ENCODE data around the gene RSAD2.
"Not testable (repeated sequence)": the region's sequence is repeated elsewhere in the genome, so short reads cannot be mapped to it uniquely, and the experiment has no call there.

The RSAD2 gene, protein sequence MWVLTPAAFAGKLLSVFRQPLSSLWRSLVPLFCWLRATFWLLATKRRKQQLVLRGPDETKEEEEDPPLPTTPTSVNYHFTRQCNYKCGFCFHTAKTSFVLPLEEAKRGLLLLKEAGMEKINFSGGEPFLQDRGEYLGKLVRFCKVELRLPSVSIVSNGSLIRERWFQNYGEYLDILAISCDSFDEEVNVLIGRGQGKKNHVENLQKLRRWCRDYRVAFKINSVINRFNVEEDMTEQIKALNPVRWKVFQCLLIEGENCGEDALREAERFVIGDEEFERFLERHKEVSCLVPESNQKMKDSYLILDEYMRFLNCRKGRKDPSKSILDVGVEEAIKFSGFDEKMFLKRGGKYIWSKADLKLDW

DNA sequence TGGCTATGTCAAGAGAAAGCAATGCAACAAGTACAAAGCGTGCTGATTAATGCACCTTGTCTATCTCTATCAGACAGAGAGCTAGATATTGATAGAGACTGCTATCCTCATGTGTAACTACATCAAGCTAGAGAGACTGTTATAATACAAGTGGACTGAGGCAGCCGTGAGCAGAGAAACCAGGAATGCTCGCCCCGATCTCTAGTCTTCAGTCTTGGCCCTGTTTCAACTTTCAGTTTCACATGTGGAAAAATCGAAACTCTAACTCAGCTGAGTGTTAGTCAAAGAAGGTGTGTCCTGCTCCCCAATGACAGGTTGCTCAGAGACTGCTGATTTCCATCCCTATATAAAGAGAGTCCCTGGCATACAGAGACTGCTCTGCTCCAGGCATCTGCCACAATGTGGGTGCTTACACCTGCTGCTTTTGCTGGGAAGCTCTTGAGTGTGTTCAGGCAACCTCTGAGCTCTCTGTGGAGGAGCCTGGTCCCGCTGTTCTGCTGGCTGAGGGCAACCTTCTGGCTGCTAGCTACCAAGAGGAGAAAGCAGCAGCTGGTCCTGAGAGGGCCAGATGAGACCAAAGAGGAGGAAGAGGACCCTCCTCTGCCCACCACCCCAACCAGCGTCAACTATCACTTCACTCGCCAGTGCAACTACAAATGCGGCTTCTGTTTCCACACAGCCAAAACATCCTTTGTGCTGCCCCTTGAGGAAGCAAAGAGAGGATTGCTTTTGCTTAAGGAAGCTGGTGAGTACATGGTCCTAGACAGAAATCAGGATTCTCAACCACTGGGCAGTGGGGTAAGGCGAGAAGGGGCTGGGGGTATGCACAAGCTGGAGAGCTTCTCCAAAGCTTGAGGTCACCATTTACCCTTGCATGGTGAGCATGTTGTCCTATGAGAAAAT, at the start of gene RSAD2:
Gene RSAD2, plus strand, starts transcription at position 376 of the 903 bp plus-strand sequence. Its CDS starts 24 bp downstream, at position 400.
- DNase-seq = peak; percentile 74

DNA sequence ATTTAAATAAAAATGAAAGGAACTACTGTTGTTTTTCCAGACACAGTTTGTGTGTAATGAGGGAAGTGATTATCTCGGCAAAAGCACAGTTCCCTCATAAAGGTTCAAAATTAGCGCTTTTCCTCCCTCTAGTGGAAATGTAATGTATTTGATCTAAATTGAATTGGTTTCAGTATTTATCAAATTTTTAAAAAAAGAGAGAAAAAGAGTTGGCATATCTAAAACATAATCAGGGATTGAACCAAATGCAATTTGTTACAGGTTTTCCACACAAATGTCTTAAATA, 49.3 kb upstream of the RSAD2 start:
- peak; percentile 25 for DNase-seq

DNA sequence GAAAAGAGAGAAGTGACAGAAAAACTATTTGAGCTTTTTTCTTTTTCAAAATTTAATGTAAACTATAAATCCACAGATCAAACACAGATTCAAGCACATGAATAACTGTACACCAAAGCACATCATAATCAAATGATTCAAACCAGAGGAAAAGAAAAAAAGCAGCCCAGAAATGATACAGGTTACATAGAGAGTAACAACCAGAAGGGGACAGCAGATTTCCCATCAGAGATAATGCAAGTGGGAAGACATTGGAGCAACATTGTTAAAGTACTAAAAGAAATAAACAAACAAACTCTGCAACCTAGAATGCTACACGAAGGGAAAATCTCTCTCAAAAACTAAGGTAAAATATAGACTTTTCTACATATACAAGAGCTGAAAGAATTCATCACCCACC, 46.3 kb upstream of the RSAD2 start:
- DNase-seq = no peak

DNA sequence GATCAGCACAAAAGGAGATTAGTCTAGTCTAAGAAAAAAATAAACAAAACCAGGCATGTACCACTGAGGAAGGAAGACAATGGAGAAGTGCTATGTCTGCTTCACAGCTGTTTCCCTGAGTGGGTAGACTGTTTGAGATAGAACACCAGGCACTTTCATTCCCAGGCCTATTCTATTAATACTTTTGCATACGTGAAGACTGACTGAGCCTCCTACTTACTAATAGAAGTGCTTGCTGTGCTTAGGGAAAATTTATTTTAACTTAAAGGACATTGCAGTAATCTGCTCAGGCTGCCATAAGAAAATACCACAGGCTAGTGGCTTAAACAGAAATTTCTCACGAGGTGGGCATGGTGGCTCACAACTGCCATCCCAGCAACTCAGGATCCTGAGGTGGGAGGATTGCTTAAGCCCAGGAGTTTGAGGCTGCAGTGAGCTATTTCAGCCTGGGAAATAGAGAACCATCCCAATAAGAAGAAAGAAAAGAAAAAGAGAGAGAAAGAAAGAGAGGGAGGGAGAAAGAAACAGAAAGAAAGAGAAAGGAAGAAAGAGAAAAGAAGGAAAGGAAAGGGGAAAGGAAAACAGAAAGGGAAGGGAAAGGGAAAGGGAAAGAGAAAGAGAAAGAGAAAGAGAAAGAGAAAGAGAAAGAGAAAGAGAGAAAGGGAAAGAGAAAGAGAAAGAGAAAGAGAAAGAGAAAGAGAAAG, 44.8 kb upstream of the RSAD2 start:
- DNase-seq = no peak

DNA sequence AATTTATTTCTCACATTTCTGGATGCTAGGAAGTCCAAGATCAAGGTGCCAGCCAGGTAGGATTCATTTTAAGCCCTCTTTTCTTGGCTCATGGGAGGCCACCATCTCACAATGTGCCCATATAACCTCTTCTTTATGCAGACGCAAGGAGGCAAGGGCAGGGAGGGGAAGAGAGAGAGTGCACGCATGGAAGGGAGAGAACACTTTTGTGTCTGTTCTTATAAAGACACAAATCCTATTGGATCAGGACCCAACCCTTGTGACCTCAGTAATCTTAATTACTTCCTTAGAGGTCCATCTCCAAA, 44.3 kb upstream of the RSAD2 start:
- DNase-seq = no peak

DNA sequence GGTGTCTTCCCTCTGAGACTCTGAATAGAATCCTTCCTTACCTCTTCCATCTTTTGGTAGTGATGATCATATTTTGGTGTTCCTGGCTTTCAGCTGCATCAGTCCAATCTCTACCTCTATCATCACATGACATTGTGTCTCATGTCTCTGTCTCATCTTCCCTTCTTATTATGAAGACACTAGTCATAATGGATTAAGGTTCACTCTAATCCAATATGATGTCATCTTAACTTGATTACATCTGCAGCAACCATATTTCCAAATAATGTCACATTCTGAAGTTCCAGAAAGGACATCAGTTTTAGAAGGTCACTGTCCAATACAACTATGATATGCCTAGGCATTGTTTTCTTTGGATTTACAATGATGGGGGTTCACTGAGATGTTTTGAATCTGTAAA, 43.4 kb upstream of the RSAD2 start:
- no peak for DNase-seq

DNA sequence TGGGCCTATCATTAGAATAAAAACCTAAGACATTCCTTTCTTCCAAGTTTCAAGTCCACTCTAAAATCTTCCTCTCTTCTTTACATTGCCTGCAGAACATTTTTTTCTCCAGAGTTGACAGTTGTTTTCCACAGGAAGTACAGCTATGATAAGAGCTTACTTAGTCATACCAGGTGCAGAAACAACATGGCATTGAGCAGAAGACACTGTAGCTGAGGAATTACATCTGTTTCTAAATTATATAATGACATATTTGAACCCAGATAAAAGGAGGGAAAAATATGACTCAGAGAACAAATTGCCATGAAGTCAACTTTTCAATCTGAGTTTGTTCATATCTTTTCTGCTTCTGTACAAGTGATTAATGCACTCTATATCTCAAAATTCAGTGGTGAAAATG, 42.1 kb upstream of the RSAD2 start:
- DNase-seq = no peak

DNA sequence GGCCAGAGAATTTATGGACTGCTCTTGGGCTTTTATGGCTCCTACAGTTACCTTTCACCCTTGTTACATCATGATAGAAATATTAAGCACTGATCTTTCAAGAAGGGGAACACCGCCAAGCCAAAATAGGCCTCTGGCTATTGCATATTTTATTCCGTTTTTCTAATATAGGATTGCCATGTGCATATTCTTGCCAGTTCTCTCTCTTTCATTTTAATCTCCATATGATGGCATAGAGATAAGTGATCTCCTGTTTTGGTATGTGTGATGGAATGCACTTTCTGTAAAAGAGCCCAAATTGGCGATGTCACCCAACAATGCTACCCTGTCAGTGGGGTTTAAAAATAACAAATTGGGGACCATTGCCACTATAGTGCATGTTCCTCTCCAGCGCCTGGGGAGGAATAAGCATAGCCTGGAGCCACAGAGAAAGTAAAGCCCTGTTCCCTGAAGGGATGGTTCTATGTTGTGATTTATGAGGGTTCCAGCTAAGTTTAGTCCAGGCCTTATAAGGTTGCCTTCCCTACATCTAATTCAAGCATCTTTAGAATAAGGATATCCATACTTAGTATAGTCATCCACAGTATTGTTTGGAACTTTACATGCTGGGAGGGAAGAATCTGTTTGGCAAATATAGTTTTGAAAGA, 38.8 kb upstream of the RSAD2 start:
- no peak for DNase-seq

DNA sequence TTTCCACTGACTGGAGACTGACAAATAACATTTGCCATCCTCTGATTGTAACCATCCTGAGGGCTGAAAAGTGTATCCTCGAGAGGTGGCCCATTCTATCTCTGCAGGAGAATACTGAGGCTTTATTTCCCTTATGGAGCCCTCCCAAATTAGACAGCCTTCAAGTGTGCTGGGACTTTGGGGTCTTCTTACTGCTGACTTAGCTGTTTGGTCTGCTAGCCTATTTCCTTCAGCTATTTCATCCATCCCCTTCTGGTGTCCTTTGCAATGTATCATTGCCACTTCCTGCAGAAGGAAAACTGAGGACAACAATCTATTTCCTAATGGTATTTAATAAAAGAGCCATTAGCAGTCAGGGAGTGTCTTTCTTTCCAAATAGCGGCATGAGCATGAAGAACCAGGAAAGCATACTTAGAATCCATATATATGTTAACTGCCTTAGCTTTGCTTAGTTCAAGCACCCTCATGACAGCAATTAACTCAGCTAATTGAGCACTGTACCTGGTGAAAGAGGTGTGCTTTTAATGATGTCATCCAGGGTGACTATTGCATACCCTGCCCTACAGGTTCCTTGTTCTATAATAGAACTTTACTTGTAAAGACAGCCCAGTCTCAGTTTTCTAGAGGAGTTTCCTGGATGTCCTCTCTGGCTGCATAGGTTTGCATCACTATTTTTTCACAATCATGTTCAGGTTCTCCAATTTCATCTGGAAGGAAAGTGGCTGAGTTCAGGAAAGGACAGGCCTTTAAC, 35.9 kb upstream of the RSAD2 start:
- no peak for DNase-seq

DNA sequence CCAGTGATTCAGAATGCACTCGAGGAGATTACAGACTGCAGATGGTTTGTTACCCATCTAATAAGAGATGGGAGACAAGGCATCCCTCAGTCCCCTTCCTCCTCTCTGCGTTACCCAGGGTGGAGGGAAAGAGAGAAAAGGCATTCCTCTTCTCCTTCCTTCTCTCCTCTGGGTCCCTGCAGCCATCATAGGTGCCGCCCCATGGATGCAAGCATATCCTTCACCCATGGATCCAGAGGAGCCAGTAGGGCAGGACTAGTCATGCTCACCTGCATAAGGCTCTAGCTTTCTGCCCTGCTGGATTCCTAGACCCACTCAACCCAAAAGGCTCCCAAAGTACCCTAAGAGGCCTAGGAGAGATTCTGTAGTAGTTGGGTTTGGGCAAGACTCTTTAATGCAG, 32.3 kb upstream of the RSAD2 start:
- DNase-seq = no peak

DNA sequence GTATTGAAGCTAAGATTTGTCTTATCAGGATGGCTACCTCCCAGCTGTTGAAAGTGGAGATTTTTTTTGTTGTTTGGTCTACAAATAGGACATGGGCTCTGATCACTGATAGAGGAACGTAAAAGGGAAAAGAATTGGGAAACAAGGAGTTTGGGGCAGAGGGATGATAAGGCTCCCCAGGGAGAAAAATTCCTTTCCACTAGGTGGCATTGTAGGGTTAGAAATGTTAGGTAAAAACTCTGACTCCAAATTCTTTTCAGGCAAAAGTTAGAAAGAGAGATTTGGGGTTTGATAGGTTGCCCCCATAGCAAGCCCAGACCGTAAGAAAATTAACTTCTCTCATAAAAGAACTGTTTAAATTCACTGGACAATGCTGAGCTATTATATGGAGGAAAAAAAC, 31.7 kb upstream of the RSAD2 start:
- no peak for DNase-seq

DNA sequence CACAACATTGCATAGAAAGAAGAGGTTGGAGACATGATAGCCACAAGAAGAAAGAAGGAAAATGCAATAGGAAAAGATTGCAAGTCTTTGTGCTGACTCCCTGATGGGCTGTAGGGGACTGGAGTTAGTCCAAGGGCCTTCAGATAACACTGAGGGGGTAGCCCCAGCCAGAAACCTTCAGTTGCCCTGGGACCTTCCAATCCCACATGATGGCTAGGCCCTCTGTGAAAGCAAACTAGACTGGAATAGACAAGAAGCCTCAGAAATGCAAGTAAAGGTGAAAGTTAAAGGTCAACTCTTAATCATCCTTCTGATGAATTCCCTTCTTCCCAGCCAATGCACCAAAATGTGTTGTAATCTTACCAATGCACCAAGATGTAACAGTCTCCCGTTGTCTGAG, 31.0 kb upstream of the RSAD2 start:
- DNase-seq = no peak

DNA sequence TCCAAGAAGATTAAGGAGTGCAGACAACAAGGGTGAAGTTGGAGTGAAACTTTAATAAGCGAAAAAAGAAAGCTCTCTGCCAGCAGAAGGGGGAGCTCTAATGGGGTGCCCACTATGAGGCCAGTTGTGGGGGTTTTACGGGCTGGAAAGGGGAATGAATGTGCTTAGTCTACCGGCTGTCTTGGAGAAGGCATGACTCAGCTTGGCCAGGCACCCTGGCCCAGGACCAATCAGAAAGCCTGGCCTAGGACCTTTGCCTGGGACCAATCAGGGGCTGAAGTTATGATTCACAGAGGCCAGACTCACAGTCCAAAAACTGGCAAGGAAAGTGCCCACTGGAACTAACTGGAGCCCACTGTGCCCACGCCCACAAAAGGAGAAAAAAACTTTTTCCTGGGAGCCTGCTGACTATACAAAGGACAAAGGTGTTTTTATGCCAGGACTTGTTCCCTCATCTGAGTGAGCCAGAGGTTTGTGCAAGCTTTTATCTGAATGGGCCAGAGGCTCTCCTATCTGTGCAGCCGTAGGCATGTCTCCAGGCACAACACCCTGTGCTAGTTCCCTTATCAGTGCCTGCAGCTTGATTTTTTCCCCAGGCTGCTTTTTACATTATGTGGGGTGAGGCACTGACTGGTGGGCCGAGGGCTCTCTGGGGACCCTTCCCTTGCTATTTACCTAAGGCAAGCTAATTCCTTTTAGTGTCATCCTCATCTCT, 30.5 kb upstream of the RSAD2 start:
- no peak for DNase-seq

DNA sequence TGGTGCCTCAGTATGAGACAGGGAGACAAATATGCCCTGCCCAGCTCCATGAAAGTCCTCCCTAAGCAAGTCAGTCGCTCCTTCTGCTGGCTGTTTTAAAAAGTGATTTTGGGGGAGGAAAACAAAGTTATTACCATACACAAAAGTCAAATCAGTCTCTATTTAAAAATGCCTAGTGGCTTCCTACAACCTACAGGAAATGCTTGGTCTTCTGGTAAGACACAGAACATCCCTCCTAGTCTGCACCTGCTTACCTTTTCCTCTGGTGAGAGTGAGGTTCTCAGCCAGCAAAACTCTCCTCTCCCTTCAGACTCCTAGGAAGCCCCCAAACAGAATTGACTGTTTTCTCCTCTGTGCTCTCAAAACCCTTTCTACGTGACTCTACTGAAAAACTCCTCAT, 25.4 kb upstream of the RSAD2 start:
- no peak for DNase-seq

DNA sequence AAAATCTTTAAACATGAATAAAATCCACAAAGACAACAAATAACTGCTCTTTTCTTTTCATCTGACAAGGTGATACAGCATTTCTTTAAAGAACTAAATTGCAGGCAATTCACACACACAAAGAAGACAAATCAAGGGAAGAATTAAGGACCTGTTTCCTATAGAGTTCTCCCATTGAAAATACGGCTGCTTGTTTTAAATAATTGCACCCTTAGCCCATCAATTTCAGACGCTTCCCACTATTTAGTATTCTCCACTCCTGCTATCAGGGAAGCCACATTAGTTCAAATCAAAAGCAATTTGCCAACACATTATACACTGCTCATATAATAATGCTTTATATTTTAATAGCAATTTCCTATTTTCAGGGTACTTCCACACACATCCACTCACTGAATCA, 23.2 kb upstream of the RSAD2 start:
- DNase-seq = no peak

DNA sequence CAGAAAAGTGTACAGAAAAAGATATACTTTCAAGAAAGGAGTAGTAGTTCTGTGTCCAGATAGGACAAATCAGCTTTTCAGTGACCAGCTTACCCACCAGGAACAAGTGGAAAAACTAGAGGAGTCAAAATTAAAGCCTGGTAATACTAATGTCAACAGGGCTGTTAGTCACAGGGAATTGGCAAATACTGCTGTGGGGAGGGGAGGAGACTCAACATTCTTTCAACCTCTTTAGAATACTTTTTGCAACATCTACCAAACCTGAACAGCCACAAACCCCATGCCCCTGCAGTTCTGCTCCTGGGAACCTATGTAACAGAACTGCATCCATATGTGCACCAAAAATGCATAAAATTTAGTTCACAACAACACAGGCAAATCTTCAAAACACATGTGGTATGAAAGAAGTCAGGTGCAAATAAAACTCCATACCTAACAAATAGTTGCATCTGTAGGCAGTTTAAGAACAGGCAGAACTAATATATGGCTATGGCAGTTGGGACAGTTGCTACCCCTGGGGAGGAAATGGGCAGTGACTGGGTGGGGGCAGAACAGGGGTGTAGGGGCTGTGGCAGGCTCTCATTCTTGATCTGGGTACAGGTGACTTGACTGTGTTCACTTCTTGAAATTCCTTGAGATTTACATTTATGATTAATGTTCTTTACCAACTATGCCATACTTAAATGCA, 21.6 kb upstream of the RSAD2 start:
- no peak for DNase-seq

DNA sequence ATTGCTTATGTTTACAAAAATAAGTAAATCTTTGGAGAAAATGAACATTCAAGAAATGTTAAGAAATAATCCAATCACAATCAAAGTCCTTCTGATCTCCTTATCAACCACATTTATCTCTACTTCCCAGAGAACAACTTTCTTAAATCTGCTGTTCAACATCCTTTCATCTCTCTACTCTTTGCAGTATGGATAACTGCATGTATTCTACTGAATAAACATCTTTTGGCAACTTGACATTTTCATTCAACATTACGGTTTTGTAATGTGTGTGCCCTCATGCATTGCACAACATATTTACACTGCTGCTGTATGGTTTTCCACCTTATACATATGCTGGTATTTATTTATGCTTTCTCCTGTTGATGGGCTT, 21.0 kb upstream of the RSAD2 start:
- no peak for DNase-seq

DNA sequence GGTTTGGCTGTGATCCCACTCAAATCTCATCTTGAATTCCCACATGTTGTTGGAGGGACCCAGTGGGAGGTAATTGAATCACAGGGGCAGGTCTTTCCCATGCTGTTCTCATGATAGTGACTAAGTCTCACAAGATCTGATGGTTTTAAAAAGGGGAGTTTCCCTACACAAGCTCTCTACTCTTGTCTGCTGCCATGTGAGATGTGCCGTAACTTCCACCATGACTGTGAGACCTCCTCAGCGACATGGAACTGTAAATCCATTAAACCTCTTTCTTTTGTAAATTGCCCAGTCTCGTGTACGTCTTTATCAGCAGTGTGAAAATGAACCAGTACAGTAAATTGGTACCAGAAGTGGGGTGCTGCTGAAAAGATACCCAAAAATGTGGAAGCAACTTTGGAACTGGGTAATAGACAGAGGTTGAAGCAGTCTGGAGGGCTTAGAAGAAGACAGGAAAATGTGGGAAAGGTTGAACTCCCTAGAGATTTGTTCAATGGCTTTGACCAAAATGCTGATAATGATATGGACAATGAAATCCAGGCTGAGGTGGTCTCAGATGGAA, 19.0 kb upstream of the RSAD2 start:
- not testable (repeated sequence) for DNase-seq

DNA sequence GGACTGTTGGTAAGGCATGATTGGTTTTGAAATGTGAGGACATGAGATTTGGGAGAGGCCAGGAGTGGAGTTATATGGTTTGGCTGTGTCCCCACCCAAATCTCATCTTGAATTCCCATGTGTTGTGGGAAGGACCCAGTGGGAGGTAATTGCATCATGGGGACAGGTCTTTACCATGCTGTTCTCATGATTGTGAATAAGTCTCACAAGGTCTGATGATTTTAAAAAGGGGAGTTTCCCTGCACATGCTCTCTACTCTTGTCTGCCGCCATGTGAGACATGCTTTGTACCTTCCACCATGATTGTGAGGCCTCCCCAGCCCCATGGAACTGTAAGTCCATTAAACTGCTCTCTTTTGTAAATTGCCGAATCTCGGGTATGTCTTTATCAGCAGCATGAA, 17.3 kb upstream of the RSAD2 start:
- no peak for DNase-seq

DNA sequence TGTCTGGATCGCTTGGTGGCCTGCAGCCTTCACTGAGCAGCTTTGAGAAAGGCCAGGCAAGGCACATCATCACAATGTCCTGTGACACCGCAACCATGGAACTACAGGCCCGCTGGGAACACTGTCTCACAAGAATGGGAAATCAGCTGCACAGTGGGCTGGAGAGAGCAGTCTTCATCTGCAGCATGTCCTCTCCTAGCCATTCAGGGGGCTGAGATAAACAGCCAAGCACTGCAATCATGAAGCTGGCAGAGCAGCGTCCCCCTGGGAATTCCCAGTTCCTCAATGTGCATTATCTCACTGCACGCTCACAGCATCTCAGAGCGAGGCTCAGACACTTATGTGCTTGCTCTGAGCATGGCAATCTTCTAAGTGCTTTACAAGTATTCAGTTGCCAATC, 13.8 kb upstream of the RSAD2 start:
- DNase-seq = no peak

DNA sequence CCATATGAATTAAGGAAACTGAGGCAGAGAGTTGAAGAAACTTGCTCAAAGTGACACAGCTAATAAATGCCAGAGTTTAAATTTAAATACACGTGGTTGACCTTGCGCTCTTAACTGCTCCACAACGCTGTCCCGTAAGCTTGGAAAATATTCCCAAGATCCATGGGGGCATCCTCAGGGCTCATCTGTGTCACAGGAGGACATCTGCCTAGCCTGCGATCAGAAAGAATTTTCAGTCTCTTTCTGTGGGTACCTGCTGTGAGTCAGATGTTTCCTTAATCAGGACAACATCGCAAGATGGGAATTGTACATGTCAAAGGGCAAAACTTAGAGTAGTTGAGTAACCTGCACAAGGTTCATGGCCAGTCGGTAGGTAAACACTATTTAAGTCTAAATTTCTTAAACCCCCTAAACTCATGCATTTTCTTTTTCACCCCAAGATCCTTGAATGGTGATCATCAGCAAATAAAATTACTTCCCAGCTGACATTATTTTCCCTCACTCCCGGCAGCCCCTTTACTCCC, 13.3 kb upstream of the RSAD2 start:
- no peak for DNase-seq

Measured in NCI-H510A treated with DMSO at 0.1 percent for 48 hours (cell line).